ENCODE measurements around the gene SMARCD3.

SMARCD3 gene

GRCh38 chr7:151249034-151249731 is 689 bp upstream of the SMARCD3 start:
- peak; percentile 85 for DNase-seq

GRCh38 chr7:151247611-151248345 is 716 bp downstream of the SMARCD3 start:
- DNase-seq: peak; percentile 49

GRCh38 chr7:151246851-151247580 is 1.5 kb downstream of the SMARCD3 start:
- peak; percentile 33 for DNase-seq

DNA sequence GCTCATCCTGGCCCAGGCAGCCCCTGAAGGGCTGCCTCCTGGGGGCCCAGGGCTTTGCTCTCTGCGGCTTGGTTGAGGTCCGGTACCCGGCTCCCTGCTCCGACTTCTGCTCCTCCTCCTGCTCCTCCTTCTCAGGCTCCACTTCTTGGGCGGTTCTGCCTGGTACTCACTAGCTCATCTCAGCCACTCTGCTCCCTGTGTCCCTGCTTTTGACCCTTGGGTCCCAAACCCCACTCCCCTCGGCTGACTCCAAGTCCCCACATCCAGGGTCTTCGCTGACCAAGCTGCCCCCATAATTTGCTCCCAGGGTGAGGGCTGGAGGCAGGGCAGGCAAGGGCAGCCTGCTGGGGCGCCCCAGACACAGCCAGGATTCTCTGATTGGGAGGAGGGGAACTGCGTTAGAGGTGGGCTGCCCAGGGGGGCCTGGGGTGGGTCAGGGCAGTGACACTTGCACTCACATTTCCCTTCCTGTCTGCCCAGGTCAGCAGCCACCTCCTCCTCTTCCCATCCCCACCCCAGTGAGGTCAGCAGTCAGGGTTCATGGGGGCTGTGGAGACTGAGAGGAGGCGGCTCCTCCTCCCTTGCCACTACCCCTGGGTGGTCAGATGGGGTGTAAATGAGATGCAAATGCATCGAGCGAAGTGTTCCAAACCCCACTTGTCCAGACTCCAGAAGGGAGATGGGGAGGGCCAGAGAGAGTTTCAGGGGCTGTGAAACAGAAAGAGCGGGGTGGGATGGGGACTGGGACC is 2.2 kb downstream of the SMARCD3 start:
- peak; percentile 32 for DNase-seq

- peak; percentile 62 for DNase-seq
These were observed 3.0 kb downstream of the SMARCD3 start for GRCh38 chr7:151245360-151246101.

GRCh38 chr7:151244841-151245346 is 3.6 kb downstream of the SMARCD3 start:
- DNase-seq: peak; percentile 41

DNA sequence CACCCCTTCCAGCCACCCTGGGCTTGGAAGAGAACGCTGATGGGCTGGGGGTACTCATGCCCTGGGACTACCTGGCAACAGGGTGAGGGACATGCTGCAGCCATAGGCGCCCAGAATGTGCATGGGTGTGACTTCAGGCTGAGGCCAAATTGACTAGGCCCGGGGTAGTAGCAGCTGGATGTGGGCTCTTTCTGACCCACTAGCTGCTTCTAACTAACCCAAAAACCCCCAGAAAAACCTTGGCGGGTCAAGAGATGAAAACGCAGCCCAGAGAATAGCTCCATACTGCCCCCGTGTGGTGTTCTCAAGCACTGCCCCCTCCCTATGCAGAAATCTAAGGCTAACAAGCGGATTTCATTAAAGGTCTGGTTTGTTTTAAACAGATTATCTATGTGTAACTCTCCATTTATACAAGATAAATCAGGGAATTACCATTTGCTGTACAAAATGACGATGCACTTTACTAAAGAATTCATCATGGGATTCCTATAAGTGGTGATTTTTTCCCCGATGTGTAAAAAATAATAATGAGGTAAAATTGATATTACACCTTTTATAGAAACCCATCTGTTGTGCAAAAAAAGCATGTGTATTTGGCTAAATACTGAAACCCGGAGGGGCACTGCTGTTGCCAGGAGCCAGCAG is 4.2 kb downstream of the SMARCD3 start:
- DNase-seq: no peak

- no peak for DNase-seq
These were observed 4.9 kb downstream of the SMARCD3 start for GRCh38 chr7:151243408-151244195.

DNA sequence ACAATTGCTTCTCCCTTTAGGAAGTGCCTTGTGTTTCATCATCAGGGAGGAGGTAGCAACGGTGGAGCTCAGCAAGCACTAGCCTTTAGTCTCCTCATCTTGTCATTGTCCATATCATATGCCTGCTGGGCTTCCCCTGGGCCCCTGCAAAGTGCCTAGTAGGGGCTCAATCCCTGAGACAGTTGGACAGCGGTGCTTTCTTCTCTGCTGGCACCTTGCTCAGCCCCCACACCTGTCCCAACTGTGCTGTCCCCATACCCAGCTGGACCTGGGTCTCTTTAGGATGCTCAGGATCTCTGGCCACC is 5.5 kb downstream of the SMARCD3 start:
- DNase-seq: no peak

- no peak for DNase-seq
These were observed 6.1 kb downstream of the SMARCD3 start for GRCh38 chr7:151242159-151243044.

DNA sequence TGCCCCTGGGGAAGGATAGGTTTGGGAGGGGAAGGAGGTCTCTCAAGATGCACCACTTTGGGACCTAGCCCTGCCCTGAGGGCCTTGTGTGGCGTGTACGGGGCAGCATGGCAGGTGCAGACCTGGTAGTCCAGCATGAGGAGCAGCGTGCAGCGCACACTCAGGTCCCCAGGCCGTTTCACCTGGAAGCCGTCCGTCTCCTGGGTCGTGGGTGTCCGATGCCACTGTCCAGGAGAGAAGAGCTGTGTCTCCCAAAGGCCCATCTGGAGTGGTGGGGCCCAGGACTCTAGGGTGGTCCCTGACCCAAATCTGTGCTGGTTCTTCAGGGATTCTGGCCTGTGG is 6.8 kb downstream of the SMARCD3 start:
- no peak for DNase-seq

DNA sequence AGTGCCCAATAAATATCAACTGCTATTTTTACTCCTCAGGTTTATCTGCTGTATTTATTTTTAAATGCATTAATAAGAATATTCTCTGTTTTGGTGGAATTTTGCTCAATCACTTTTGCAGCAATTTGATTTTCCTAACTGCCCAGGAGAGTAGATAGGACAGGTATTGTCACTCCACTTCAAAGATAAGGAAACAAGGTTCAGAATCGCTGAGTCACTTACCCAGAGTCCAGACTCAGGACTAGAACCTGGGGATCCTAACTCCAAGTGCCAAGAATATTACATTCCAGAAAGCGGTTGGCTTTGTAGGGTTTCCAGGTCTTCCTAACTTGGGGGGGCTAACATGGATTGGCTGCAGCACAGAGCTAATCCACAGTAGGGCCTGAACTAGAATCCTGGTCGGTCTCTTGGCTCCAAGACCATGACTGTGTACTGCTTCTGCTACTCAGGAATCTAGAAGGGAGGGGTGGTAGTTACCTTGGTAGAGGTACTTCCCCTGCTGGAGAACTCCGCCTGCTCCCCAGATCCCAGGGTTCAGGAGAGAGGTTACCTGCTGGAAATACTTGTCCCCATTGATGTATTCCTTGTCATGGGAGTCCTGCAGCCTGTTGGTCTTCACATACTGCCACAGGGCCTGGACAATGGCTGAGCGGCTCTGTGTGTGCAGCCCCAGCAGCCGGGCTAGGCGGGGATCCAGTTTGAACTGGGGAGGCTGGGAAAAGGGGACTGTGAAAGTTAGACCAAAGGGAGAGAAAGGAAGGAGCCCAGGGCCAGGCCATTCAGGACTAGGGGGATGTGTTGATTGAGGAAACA is 7.3 kb downstream of the SMARCD3 start:
- no peak for DNase-seq

DNA sequence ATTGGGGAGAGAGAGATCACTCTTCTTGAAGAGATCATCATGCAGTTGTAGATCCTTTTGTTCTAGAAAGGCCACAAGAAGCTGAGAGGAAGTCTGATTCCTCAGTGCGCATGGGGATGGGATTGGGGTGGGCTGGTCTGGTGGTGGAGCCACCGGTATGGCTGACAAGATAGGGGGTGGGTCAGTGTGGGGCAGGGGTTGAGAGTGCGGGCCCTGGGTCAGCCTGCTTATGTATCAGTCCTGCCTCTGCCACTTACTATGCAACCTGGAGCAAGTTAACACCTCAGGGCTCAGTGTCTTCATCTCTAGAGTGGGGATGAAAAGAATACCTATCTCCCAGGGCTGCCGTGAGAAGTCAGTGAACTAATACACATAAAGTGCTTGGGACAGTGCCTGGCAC is 8.0 kb downstream of the SMARCD3 start:
- no peak for DNase-seq

DNA sequence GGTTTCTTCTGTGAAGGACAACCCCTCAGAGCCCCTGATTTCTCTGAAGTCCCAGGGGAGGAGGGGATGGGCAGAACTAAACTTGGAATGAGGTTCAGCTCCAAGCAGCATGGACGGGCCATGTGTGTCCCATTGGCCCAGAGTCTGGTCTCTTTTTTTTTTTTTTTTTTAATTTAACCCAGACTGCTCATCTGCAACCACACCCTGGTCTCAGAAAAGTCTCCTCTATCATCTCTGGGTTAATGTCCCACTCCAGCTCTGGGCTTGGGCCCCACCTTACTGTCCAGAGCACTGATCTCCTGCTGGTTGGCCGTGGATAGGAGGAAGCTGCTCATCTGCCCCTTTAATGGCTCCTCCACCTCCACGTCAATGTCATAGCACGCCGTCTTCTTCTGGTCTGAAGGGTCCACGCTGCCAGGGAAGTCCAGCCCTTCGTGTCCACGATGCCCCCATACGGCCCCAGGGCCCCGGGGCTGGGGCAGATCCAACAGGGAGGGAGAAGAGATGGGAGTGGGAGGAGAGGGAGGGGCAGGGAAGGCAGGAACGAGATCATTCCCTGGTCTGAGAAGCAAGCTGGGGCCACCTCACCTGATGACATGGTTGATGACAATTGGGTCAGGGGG is 8.5 kb downstream of the SMARCD3 start:
- no peak for DNase-seq

DNA sequence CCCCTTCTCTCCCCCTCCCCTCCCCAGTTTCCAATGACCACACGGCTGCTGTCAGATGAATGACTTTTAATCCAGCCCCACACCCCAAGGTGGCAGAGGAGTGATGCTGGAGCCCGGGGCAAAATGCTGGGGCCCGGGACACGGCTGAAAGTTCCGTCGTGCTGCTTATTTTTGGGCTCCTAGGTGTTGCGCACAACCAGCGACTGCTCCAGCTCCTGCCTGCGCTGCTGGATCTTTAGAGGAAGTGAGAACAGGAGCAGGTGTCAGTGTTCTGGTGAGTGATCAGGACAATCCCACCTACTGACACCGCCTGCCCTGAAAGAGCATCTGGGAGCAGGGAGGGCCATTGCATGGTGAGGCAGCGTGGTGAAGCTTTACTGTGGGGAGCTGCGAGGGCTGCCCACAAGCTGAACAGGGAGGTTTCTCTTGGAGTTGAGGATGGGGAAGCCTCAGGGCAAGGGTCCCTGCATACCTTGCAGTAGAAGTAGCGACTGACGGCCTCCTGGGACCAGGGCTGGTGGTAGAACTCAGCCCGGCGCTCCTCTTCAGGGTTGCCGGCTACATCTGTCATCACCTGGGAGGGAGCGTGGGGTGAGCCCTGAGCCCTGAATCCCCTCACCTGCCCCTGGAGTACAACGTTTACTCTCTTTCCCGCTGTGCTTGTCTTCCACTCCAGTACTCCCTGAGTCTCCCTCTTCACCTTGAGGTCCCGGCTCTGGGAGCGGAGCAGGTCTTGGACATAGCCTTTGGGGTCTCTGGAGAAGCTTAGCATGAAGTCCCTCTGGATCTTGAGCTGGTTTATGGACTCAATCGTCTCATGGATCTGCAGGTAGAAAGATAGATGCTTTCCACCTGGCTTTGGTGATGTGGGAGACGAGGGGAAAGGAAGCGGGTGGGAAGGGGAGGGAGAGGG is 9.3 kb downstream of the SMARCD3 start:
- no peak for DNase-seq

GRCh38 chr7:151238190-151238810 is 10.2 kb downstream of the SMARCD3 start:
- no peak for DNase-seq

Data from right kidney (tissue), 1 donor.